ENCODE measurements around the gene CACHD1.
"Not testable (repeated sequence)": the region's sequence is repeated elsewhere in the genome, so short reads cannot be mapped to it uniquely, and the experiment has no call there.

Gene CACHD1

DNA sequence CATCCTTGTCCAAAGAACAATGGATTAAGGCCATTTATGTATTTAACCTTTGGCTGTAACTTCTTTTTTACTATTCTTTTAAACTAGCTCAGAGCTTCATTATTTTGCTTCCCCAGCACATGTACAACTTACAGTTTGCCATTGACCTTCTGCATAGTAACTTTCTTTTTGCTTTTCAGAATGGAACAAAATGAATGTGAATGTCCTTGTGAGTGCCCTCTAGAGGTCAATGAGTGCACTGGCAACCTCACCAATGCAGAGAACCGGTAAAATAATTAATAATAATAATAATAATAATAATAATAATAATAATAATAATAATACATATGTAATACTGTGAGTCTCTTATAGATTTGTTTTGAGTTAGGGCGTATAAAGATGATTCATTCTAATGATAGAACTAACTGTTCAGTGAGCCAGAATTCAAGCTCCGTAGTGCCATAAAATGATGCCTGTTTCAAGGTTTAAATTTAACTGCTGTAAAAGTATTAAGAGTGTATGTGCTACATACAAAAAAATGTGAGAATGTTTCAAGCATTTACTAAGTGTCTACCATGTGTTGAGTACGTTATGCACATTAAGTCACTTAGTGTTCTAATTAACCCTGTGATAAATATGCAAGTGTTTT is 205.9 kb downstream of the CACHD1 start:
- DNase-seq = peak in 1 of 3 experiments; percentile 44

DNA sequence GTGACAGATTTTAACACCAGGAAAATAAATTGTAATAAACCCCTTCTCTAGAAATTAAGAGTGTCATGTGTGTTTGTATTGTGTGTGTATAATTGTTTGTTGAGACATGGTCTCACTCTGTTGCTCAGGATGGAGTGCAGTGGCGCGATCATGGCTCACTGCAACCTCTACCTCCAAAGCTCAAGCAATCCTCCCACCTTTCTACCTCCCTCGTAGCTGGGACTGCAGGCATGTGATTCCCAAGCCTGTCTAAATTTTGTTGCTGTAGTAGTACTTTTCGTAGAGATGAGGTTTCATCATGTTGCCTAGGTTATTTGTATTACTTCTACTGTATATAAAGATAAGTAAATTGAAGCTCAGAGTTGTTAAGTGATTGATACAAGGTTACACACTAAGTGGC is 206.5 kb downstream of the CACHD1 start:
- no peak for DNase-seq

DNA sequence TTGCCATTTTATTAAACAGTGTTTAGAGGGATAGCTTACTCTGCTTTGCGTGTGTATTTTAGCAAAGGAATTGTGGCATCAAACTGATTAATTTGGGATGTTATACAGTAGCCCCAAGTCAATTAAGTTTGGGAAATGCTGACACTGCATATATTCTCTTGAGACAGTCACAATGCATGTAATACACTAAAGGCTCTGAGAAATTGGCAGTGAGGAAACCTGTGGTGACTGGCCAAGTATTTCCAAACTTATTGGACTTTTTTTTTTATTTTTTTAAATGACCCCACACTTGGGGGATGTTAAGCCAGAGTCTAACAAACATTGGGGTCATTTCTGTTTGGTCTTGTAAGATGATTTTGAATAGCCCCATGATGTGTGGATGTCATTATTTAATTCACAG is 207.6 kb downstream of the CACHD1 start:
- no peak for DNase-seq

DNA sequence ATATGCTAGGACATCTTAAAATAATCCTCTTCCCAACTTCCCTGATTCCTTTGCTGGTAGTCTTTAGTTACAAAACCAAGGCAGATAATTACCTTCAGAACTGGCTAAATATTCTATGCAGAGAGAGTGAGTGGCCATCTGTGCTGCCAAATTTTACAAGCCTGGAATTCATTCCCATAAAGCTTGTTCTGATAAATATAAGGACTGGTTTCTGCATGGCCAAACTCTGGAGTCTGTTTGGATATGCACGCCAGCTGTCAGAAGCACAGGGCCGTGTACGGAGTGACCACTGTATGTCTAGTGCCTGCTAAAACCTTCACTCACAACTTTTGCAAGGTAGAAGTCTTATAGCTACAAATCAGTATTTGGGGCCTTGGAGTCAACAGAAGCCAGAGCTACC is 208.4 kb downstream of the CACHD1 start:
- no peak for DNase-seq

DNA sequence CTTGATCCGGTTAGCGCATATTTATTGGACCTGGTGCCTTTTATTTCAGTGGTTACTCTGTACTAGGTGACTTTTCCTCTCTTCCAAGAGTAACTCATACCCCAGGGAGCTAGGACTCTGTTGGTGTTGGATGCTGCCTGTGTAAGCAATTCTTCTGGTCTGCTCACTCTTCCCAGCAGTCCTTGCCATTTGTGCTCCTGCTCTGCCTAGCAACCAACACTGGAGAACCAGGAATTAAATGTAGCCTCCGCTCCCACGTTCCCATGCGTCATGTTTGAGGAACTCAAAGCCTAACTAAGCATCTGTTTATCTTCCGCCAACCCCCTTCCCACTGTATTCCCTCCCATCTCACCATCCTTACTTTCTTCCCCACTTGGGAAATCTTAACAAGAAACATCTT is 209.2 kb downstream of the CACHD1 start:
- DNase-seq = no peak

DNA sequence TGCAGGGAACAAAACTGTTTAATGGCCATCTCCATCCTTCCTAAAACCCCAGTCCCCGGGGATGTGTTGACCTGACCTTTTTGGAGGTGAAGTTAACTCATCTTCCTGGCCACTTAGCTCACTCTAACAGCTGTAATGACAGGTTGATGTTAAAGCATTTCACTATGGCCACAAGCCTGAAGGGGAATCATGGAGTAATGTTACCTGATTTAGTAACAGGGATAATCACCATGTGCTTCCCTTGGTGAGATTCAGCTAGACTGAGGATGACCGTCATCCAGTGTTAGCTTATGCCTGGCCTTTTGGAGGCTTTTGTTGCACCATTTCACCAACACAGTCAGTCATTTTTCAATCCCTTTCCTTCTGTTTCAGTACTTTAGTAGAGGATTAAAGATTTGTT is 210.7 kb downstream of the CACHD1 start:
- DNase-seq = no peak

DNA sequence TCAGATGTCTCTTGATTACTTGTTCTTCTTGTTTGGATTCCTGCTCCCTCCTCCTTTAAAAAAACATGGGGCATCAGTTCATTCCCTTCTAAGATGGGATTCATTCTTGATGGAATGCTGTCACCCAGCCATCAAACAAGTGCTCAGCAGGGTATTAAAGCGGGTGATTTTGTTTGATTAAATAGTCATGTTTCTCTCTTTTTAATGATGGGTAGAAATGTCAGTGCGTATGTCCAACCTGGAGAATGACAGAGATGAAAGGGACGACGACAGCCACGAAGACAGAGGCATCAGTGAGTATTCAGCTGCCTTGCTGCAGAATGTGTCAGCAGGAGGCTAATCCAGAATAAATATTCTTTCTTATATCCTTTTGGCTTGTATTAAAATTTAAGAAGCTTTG is 211.1 kb downstream of the CACHD1 start:
- DNase-seq = no peak

DNA sequence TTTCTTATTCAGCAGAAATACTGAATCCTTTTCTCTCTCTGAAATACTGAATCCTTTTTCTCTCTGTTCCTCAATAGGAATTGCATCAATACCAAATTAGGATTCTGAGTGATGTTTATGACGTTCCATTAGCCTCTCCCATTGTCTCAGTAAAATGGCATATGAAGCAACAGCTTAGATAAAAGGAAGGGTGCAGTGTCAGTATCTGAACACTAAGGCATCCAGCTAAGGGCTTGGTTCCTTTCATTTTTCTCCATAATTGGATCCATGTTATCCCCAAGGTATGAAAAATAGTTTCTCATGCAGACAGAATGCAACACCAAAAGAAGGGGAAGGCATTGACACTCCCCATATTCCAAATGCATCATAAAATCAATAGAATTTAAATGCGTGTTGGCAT is 213.5 kb downstream of the CACHD1 start:
- no peak for DNase-seq

DNA sequence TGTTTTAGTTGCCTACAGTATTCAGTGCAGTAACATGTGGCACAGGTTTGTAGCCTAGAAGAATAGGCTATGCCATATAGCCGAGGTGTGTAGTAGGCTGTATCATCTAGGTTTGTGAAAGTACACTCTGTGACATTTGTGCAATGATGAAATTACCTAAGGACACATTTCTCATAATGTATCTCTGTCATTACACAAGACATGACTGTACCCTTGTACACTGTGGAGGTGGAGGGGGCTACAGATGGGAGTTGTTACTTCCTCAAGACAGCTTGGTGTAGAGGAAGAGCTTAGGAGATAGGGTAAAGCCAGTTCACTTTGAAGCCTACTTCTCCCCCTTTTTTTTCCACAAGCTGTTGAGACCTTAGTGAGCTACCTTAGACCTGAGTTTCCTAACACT is 215.3 kb downstream of the CACHD1 start:
- no peak for DNase-seq

DNA sequence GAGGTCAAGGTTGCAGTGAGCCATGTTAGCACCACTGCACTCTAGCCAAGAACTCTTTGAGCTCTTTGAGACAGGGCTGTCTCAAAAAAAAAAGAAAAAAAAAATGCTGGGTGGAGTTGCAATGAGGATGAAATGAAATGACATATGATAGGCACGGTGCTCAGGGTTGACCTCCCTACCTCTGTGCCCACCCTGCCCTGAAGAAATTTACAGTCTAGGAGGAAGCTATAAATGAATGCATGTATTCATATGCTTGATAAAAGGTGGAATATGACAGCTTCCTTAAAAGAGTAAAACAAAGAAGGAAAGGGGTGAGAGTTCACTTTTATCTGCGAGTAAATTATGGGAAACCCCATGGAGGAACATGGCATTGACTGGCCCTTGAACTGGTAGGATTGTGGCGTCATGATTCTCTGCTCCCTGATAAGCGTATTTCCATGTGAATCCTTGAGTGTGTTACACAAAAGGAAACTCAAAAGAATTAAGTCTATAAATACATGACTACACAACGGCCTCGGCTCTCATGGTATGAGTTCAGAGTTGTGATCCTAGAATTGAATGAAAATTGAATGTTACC is 215.9 kb downstream of the CACHD1 start:
- no peak for DNase-seq

DNA sequence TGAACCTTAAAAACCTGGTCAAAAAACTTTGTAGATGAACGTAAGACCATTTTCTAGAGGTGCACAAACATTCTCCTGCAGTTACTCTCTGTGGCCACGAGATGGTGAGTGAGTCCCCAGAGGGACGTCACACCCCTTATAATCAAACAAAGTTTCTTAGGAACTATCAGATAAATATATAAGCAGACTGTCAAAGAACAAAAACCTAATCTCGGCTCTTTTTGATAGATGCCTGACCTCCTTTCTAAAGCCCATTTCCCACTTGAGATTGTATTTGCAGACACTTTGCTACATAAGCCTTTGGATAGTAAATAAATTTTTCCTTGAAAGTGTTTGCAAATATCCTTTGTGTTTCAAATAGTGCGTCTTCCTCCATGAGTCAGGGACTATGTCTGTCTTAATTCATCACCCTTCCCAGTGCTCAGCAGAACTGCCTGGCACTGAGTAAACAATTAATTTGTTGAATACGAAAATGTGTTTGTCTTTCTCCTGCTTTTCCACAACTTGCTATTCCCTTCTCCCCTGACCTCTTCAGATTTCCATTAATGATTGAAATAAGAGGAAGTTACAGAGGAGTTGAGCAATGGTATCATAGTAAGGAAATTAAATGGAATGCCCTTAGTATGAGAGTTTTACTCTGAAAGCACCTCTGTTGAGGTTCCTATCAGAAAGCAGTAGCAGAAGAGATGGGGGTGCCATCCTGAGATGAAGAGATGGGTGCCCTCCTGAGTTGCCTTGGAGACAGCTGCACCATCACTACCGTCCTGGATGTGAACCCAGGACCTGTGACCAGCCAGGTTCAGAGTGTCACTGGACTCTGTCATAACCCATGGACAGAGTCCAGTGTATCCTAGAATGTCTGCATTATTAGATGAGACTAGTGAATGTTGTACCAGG is 217.1 kb downstream of the CACHD1 start:
- DNase-seq = peak; percentile 27 to 68 (median 34)

DNA sequence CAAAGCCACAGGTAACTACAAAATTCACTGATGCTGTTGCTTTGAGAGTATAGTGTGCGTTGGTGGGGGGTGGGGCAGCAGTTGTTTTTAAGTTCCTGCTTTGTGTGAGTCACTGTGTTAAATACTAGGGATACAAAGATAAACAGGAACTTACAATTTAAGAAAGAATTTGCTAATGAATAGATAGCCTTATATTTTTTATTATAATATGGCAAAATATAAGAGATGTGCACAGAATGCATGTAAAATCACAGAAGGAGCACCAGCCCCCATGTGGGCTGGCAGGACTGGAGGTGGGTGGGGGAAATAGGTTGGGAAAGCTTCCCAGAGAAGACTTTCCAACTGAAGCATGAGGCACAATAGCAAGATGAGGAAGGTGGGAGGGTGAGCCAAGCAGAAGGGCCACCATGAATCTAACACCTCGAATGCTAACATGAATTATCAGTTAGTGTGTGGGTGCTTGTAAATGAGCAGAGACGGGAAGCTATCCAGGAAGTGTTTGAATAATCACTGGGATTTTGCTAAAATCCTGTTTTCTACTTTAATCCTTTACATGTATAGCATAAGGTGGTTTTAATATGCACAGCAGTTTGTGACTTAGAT is 217.9 kb downstream of the CACHD1 start:
- no peak for DNase-seq

DNA sequence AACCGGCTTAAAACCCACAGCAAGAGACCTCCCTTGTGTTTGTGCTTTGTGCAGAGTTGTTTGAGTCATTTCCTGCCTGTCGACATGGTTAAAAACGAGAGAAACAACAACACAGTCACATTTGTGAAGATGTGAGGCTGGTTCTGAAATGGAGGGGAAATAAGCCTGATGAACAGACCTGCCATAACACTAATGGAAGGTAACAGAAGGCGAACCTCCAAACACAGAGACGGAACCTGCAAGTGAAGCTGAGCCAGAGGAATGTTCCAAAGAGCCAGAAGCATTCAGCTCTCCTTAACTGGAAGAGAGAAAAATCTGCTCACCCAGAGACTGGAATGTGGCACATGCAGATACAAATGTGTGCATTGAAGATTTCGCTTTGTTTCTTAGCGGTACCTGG is 221.7 kb downstream of the CACHD1 start:
- no peak for DNase-seq

DNA sequence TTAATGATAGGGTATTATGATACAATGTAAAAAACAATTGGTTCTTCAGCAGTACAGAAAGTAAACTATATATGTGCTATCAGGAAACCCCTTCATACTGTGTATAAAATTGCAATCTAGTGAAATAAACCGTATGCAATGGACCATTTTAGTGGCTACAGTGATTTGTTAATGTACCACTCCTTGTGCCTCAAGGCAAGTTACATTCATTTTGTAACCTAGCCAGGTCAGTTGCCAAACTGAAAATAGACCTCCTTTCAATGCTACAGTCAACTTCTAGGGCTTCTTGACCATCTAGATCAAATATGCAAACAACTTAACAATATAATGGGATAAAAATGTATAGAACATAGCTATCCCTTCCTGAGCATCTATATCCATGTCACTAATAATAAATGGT is 223.0 kb downstream of the CACHD1 start:
- no peak for DNase-seq

DNA sequence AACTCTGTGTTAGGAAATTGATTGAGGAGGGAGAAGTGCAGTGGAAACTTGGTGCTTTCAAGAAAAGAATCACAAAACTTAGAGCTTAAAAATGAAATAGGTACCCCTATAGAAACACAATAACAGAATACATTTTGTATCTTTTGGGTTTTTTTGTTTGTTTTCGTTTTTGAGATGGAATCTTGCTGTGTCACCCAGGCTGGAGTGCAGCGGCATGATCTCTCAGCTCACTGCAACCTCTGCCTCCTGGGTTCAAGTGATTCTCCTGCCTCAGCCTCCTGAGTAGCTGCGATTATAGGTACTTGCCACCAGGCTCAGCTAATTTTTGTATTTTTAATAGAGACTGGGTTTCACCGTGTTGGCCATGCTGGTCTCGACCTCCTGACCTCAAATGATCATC is 223.5 kb downstream of the CACHD1 start:
- no peak for DNase-seq

DNA sequence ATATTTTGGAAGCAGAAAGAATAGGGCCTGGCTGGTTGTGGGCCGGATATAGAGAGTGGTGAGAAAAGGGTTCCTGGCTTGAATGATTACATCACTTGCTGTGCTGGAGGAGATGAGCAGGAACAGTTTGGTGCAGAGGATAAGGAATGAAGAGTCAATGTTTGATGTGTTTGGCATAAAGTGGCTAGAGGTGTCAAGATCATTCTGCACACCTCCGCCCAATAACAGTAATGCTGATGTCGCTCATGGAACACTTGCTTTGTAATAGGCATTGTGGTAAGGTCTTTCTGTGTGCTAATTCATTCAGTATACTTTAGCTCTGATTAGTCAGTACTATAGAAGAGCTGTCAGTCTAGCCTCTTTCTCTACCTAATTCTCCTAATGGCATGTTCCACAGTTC is 226.9 kb downstream of the CACHD1 start:
- DNase-seq = no peak

DNA sequence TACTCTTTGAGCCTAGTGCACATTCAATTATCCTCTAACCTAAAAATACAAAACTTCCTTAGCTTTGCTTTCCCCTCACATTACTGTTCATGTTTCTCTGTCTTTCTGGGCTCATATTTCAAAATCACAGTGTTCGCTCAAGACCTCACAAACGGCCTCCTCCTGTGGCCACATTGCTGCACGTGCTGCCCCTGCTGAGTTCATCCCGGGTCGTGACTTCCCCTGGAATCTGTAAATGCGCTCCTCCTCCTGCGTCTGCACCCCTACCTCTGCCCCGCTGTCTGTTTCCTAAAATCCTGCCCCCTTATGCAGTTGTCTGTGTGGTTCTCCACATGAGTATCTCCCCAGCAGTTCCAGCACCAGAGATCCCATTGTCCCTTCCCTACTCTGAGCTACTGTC is 229.4 kb downstream of the CACHD1 start:
- DNase-seq = no peak

DNA sequence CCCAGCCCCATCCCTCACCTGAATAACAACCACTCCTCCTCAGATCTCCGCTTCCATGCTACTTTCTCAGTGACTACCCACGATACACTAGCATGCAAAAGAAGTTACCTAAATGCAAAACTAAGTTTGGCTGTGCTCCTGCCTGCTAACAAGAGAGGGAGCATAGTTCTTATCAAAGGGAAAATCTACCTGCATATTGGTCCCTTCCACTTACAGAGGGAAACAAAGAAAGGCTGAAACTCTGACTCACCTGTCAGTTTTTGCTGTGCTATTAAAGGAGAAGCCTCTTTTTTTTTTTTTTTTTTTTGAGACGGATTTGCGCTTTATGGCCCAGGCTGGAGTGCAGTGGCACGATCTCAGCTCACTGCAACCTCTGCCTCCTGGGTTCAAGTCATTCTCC is 231.1 kb downstream of the CACHD1 start:
- DNase-seq = no peak

DNA sequence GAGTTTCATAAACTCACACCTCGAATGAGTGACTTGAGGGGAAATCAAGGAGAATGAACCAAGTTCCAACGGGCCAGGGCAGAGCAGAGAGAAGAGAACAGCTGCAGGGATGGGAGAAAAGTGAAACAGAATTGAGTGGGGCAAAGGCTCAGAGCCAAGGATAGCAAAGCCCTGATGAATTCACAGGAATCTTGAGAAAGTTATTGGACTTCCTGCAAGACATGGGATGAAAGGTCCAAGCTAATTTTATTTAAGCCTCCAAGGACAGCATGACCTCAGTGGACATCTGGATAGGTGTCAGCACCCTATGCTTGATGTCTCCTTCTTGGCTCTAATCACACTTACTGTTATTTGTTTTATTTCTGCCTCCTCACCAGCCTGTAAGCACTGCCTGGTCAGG is 232.0 kb downstream of the CACHD1 start:
- no peak for DNase-seq

DNA sequence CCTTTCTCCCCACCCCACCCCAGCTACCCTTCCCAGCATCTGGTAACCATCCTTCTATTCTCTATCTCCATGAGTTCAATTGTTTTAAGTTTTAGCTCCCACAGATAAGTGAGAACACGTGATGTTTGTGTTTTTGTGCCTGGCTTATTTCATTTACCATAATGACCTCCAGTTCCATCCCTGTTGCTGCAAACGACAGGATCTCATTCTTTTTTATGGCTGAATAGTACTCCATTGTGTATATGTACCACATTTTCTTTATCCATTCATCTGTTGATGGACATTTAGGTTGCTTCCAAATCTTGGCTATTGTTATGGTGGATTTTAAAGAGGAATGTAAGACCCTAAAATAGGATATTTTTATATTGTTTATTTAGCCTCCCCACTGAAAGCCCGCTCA is 232.7 kb downstream of the CACHD1 start:
- DNase-seq = not testable (repeated sequence)

DNA sequence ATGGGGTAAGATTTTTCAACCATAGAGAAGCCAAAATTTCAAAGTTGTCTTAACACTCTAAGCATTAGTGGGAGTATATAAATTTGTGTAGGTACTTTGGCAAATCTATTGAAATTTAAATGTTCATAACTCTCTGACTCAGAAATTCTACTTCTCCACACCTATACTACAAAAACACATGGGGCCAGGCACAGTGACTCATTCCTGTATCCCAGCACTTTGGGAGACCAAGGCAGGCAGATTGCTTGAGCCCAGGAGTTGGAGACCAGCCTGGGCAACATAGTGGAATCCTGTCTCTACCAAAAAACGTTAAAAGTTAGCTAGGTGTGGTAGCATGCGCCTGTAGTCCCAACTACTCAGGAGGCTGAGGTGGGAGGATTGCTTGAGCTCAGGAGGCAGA is 233.7 kb downstream of the CACHD1 start:
- DNase-seq = no peak

DNA sequence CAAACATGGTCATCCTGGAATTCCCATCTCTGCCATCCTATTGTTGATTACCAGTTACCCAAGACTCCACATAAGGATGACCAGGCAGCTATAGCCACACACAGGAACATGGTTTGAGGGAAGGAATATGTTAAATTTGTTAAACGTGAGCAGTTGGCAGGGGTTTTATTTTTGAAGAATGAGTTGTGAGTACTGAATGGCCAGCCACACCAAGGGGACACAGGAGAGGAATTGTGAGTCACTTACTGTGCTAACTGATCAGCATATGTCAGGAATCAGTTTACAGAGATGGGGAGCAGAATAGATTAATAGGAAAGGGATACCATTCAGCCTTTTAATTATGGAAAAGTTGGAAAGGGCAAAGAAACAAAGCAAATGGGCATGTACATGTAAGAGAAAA is 235.7 kb downstream of the CACHD1 start:
- no peak for DNase-seq

DNA sequence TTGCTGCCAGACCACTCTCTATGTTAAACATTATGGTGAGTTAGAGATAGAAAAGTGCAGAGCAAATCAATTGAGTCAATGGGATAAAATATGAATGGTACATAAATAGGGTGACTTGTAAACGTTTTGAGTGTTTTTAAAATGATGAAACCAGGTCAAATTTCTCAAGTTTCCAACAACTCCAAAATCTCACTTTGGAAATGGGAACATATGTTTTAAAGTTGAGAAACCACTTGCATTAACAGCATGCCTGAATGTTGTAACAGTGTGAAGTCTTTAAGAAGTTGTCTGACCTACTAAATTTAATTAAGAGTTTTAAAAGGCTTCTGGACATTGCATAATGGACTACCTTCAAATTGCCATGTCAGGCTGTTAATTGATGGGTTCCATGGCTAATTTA is 241.3 kb downstream of the CACHD1 start:
- no peak for DNase-seq

DNA sequence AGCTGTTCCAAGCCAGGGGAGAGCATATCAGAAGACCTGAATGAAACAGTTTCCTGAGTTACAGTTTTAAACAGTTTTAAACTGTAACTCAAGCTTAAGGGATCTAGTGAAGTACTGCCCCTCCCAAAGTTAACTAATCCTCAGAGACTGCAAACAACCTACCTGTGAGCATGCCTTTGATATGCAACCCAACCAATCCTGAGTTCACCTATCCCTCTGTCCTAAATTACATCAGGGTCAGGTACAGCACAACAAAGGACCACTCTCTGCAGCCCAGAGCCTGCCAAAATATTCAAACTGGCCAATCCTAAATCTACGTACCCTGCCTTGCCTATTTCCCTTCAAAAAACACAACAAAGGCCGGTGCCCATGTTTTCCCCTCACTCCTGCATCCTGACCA is 242.1 kb downstream of the CACHD1 start:
- DNase-seq = no peak
